Left ventricle myocardium inferior (tissue), 1 donor: Measurements from ENCODE around the gene BACH2. TPM values are rescaled to one million over a fixed set of nuclear protein-coding genes. Genes with fewer than 3 reads are reported as not detected.

Experiments
- DNase-seq: peaks from one replicate; pipeline ENCODE4 v3.0.0-alpha.2; 2020
- H3K27ac ChIP-seq: fragments of 200-600 bp; replicated peaks from 2 replicates; pipeline ENCODE4 v1.8.0; 2021
- H3K27me3 ChIP-seq: fragments of 200-600 bp; 2 replicates; pipeline ENCODE4 v1.8.0; 2021; ENCODE audit warnings: low read depth
- H3K36me3 ChIP-seq: fragments of 200-600 bp; 2 replicates; pipeline ENCODE4 v1.8.0; 2021
- H3K4me1 ChIP-seq: fragments of 200-600 bp; 2 replicates; pipeline ENCODE4 v1.8.0; 2021
- H3K4me3 ChIP-seq: fragments of 200-600 bp; 2 replicates; pipeline ENCODE4 v1.8.0; 2021; ENCODE audit warnings: mild to moderate bottlenecking, moderate library complexity
- H3K9me3 ChIP-seq: fragments of 200-600 bp; replicated peaks from 2 replicates; pipeline ENCODE4 v1.8.0; 2021
- CTCF ChIP-seq: fragments of 200-600 bp; IDR thresholded peaks from 2 replicates; pipeline ENCODE4 v1.8.0; 2021; ENCODE audit warnings: antibody characterized with exemption, mild to moderate bottlenecking, borderline replicate concordance
- intact Hi-C: fragments of 100-400 bp; cut with micrococcal nuclease; formaldehyde crosslinking; loops from one replicate; pipeline ENCODE4 v1.11.0; 2022
- total RNA-seq: library from RNA; stranded (reverse); fragmentation: NEBNext Ultra II Directional; extraction: Animal tissue kit (Norgen Biotek cat#: 25700); gene quantifications from one replicate; pipeline ENCODE4 v1.2.1, GENCODE V29; 2021
- donor health status: DM: no; HTN: yes; CAD: no; lungs with severe emphysema.

BACH2 gene
- total RNA-seq, 1 donor from 2014 or later, result 1.5 TPM

GRCh38 chr6:90329386-90330077 is 32.9 kb upstream of the BACH2 start:
- Histone ChIP-seq H3K27me3 (no peaks in the 10 kb centered on the region), H3K36me3 (no peaks in the 10 kb centered on the region), H3K9me3 (no peaks in the 10 kb centered on the region), H3K4me3 (no peak overlapping the region), H3K4me1 (no peaks in the 10 kb centered on the region), H3K27ac (no peak overlapping the region)
- no peak for TF ChIP-seq CTCF
- no peak for DNase-seq
- intact Hi-C loops, result no loop called here

- Histone ChIP-seq H3K4me3 (no peak overlapping the region), H3K36me3 (no peaks in the 10 kb centered on the region), H3K4me1 (no peaks in the 10 kb centered on the region), H3K9me3 (no peaks in the 10 kb centered on the region), H3K27ac (no peak overlapping the region), H3K27me3 (no peaks in the 10 kb centered on the region)
- intact Hi-C loops, result no loop called here
- DNase-seq, result no peak
- no peak for TF ChIP-seq CTCF
Observed at GRCh38 chr6:90328004-90328403, 31.4 kb upstream of the BACH2 start.

DNA sequence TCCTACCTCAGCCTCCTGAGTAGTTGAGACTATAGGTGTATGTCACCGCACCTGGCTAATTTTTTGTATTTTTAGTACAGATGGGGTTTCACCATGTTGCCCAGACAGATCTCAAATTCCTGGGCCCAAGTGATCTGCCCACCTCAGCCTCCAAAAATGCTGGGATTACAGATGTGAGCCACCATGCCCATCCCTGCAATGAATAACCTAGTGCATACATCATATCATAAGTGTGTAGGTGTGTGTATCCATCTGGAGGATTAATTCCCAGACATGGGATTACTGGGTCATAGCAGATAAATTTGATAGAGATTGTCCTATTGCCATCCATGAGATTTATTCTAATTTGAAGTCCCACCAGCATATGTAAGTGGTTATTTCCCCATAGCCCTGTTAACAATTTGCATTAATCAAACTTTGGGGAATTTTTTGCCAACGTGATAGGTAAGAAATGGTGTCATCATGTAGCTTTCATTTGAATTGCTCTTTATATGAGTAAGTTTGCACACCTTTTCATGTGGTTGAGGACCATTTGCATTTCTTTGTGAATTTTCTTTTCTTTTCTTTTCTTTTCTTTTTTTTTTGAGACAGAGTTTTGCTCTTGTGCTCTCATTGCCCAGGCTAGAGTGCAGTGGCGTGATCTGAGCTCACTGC is 29.9 kb upstream of the BACH2 start:
- Histone ChIP-seq H3K4me1 (no peaks in the 10 kb centered on the region), H3K4me3 (no peak overlapping the region), H3K36me3 (no peaks in the 10 kb centered on the region), H3K27me3 (no peaks in the 10 kb centered on the region), H3K9me3 (no peaks in the 10 kb centered on the region), H3K27ac (no peak overlapping the region)
- intact Hi-C loops, result no loop called here
- TF ChIP-seq CTCF, result no peak
- DNase-seq, result no peak

GRCh38 chr6:90323706-90324105 is 27.1 kb upstream of the BACH2 start:
- no peaks in the 10 kb centered on the region for H3K27me3 ChIP-seq
- H3K36me3 ChIP-seq, result no peaks in the 10 kb centered on the region
- DNase-seq, result no peak
- H3K4me1 ChIP-seq, result no peaks in the 10 kb centered on the region
- TF ChIP-seq CTCF, result no peak
- no peak overlapping the region for H3K27ac ChIP-seq
- intact Hi-C loops, result no loop called here
- no peak overlapping the region for H3K4me3 ChIP-seq
- no peaks in the 10 kb centered on the region for H3K9me3 ChIP-seq

- TF ChIP-seq CTCF, result no peak
- Histone ChIP-seq H3K27ac (no peak overlapping the region), H3K9me3 (no peaks in the 10 kb centered on the region), H3K4me3 (no peak overlapping the region), H3K36me3 (no peaks in the 10 kb centered on the region), H3K4me1 (no peaks in the 10 kb centered on the region), H3K27me3 (no peaks in the 10 kb centered on the region)
- intact Hi-C loops, result no loop called here
- no peak for DNase-seq
Observed at GRCh38 chr6:90322976-90323474, 26.4 kb upstream of the BACH2 start.
